ENCODE data around the gene HSPH1.

The HSPH1 gene

DNA sequence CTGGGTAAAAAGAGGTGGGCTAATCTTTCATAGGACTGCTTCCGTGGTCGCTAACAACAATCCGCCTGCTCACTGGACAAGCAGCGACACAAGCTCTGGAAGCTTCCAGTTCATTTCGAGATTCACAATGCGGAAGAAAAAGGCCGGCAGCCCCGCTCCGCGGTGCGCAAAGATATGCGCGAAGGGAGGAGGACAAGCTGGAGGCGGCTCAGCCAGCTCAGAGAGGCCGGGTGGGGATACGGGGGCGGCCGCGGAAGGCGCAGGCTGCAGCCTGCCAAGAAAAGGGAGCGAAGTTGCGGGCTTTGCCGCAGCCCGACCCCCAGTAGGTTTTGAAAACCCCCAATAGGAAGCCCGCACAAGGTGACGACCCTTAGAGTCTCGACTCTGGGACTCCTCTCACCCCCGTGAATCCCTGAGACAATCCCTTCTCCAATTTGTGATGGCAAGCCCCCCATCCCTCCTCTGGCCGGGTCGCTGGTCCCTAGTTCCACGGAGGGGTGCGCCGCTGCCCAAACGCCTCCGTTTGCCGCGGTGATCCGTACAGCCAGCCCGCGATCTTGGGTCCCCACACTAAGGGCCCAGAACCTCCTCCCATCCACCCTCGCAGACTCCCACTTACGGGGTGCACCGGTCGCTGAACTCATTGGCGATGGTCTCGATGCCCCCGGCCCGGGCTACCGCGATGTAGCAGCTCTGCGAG, 697 bp downstream of the HSPH1 start:
- H3K36me3 ChIP-seq (ENCODE audit: control insufficient read depth, insufficient read depth, low read length): peaks cover 20% of the 10 kb centered on the region
- H3K27ac ChIP-seq (ENCODE audit: low read depth, low read length, severe bottlenecking): peak overlapping the region; percentile 92
- 0% methylated on average over 39 to 47 of the region's 51 CpGs for WGBS, 2 experiments (ENCODE audit: insufficient coverage in 2 of 2)
- H3K9me3 ChIP-seq (ENCODE audit: control insufficient read depth, low read length): no peaks in the 10 kb centered on the region
- H3K4me1 ChIP-seq (ENCODE audit: control insufficient read depth, insufficient read depth, low read length, poor library complexity, severe bottlenecking): peaks cover 8% of the 10 kb centered on the region
- peak overlapping the region; percentile 98 for H3K4me3 ChIP-seq (ENCODE audit: extremely low read depth, insufficient read depth, low read length, poor library complexity, severe bottlenecking)

DNA sequence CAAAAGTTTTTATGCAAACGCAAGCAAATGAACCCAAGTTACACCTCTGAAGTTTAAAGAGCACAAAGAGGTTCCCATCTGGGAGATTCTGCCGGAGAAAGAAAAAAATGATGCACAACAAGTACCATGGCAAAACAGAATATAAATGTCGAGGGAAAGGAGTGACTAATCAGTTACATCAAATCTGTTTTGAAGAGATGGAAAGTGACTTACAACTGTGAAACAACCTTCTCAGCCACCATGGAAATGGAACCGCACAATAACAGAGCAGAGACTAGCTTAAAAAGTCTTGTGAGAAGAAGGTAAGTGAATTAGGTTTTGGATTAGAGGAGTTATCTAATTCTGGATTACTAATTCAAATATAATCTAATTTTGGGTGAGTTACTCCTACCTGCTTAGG, 2.4 kb downstream of the HSPH1 start:
- peak overlapping the region; percentile 98 for H3K4me3 ChIP-seq (ENCODE audit: extremely low read depth, insufficient read depth, low read length, poor library complexity, severe bottlenecking)
- H3K9me3 ChIP-seq (ENCODE audit: control insufficient read depth, low read length): no peaks in the 10 kb centered on the region
- WGBS, 2 experiments (ENCODE audit: insufficient coverage in 2 of 2): 86 to 88% methylated on average over 1 to 2 of the region's 4 CpGs
- H3K27ac ChIP-seq (ENCODE audit: low read depth, low read length, severe bottlenecking): no peak overlapping the region
- peaks cover 35% of the 10 kb centered on the region for H3K36me3 ChIP-seq (ENCODE audit: control insufficient read depth, insufficient read depth, low read length)
- peaks cover 8% of the 10 kb centered on the region for H3K4me1 ChIP-seq (ENCODE audit: control insufficient read depth, insufficient read depth, low read length, poor library complexity, severe bottlenecking)

DNA sequence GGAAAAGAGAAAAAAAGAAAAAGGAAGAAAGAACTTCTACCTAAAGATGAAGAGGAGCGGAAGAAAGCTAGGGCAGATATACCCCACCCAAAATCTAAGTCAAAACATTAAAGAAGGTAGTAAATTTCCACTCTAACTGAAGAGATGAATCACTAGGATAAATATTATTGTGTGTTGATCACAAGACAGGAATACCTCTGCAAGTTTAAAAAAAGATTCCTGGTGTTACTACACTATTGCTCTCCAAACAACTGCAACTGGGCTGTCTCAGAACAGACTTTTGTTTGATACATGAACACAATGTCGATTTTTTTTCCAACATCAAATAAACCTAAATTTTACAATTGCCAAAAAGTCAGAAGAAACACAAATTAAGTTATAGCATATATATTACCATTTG, 6.8 kb downstream of the HSPH1 start:
- no peaks in the 10 kb centered on the region for H3K9me3 ChIP-seq (ENCODE audit: control insufficient read depth, low read length)
- H3K4me1 ChIP-seq (ENCODE audit: control insufficient read depth, insufficient read depth, low read length, poor library complexity, severe bottlenecking): peaks cover 6% of the 10 kb centered on the region
- no peak overlapping the region for H3K4me3 ChIP-seq (ENCODE audit: extremely low read depth, insufficient read depth, low read length, poor library complexity, severe bottlenecking)
- H3K27ac ChIP-seq (ENCODE audit: low read depth, low read length, severe bottlenecking): no peak overlapping the region
- peaks cover 76% of the 10 kb centered on the region for H3K36me3 ChIP-seq (ENCODE audit: control insufficient read depth, insufficient read depth, low read length)
- no CpG with 5 or more reads among the region's 2 CpGs for WGBS, 2 experiments (ENCODE audit: insufficient coverage in 2 of 2)

DNA sequence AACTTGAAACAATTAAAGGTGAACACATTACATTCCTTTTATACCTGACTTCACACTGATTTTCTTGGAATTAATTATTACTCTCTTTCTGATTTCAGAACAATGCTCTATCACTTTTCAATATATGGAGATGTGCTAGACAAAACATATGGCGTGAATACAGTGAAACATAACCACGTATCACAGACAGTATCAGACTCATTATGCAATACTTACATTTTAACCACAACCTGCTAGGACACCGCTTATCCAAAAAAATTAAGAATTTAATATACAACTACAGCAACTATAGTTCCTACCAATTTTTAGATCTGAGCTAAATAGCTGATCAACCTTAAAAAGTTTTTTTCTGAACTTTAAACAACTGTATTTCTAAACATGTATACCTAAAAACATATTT, 9.9 kb downstream of the HSPH1 start:
- H3K9me3 ChIP-seq (ENCODE audit: control insufficient read depth, low read length): no peaks in the 10 kb centered on the region
- no peaks in the 10 kb centered on the region for H3K4me1 ChIP-seq (ENCODE audit: control insufficient read depth, insufficient read depth, low read length, poor library complexity, severe bottlenecking)
- no peak overlapping the region for H3K27ac ChIP-seq (ENCODE audit: low read depth, low read length, severe bottlenecking)
- no peak overlapping the region for H3K4me3 ChIP-seq (ENCODE audit: extremely low read depth, insufficient read depth, low read length, poor library complexity, severe bottlenecking)
- peaks cover 90% of the 10 kb centered on the region for H3K36me3 ChIP-seq (ENCODE audit: control insufficient read depth, insufficient read depth, low read length)
- 93% methylated on average over 2 to 3 of the region's 3 CpGs for WGBS, 2 experiments (ENCODE audit: insufficient coverage in 2 of 2)

DNA sequence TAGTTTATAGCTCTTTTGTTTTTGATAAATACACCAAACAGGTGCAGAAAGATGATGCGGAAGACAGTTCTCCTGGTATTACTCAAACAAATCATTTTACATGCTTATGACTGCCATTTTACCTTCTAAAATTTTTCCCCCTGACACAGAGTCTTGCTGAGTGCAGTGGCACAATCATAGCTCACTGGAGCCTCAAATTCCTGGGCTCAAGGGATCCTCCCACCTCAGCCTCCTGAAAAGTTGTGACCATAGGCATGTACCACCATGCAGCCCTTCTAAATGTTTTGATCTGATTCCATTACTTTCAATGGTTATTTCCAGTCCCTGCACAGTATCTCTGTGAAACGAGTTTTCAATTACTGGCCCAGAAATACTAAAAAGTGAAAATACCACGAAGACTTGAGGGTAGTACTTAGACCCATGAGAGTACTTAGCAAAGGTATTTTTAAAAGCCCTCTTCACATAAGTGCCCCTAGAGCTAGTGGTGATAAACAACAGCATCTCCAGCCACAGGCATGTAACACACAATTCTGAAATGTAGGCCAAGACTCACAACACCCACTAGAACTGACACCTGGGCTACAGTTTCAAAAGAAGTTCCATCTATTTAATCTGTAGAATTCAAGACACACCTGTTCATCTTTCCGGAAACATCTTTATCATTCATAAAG, 11.3 kb downstream of the HSPH1 start:
- Histone ChIP-seq H3K27ac (ENCODE audit: low read depth, low read length, severe bottlenecking) (no peak overlapping the region), H3K4me3 (ENCODE audit: extremely low read depth, insufficient read depth, low read length, poor library complexity, severe bottlenecking) (no peak overlapping the region), H3K9me3 (ENCODE audit: control insufficient read depth, low read length) (no peaks in the 10 kb centered on the region), H3K36me3 (ENCODE audit: control insufficient read depth, insufficient read depth, low read length) (peaks cover 91% of the 10 kb centered on the region), H3K4me1 (ENCODE audit: control insufficient read depth, insufficient read depth, low read length, poor library complexity, severe bottlenecking) (no peaks in the 10 kb centered on the region)
- WGBS, 2 experiments (ENCODE audit: insufficient coverage in 2 of 2): 88 to 100% methylated on average over 2 to 3 of the region's 4 CpGs

DNA sequence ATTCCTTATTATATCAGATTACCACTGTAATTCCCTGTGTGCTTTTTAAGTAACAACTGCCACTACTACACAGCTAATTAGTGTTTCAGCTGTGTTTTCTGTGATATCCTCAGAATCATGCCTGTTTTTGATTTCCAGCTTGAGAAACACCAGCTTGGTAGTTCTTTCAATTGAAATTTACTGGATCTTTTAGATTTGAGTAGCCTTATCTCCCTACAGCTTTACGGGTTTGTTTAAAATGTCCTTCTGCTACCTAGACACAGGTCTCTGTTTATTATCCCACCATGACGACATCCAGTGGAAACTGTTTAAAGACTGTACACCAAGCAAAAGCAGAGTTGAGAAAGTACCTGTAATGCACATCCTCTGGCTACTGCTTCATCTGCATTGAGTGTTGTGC, 12.1 kb downstream of the HSPH1 start:
- peaks cover 89% of the 10 kb centered on the region for H3K36me3 ChIP-seq (ENCODE audit: control insufficient read depth, insufficient read depth, low read length)
- WGBS, 2 experiments (ENCODE audit: insufficient coverage in 2 of 2): 90% methylated on average over 2 of the region's 2 CpGs; no CpG with 5 or more reads in 1 of the 2 experiments

DNA sequence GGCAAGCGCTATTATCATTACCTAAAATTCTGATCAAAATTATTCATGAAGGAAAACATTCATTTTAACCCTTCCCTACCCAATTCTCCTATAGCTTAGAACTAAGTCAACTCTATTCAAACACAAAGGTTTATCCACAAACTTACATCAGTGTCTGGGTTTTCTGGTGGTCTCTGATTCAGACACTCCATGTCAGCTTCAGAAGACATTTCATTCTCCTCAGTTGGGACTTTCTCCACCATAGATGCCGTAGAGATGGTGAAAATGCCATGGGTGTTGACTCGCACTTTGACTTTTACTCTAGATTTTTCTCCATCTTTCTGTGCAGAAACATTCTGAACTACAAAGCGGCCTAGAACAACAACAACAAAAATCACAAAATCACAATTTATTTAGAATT, 16.3 kb downstream of the HSPH1 start:
- Histone ChIP-seq H3K36me3 (ENCODE audit: control insufficient read depth, insufficient read depth, low read length) (peaks cover 81% of the 10 kb centered on the region), H3K4me3 (ENCODE audit: extremely low read depth, insufficient read depth, low read length, poor library complexity, severe bottlenecking) (no peak overlapping the region), H3K9me3 (ENCODE audit: control insufficient read depth, low read length) (no peaks in the 10 kb centered on the region), H3K4me1 (ENCODE audit: control insufficient read depth, insufficient read depth, low read length, poor library complexity, severe bottlenecking) (no peaks in the 10 kb centered on the region), H3K27ac (ENCODE audit: low read depth, low read length, severe bottlenecking) (no peak overlapping the region)
- 97 to 100% methylated on average over 1 to 2 of the region's 4 CpGs for WGBS, 2 experiments (ENCODE audit: insufficient coverage in 2 of 2)

More for the DNA sequence above, 12.1 kb downstream of the HSPH1 start:
- H3K4me1 ChIP-seq (ENCODE audit: control insufficient read depth, insufficient read depth, low read length, poor library complexity, severe bottlenecking): no peaks in the 10 kb centered on the region
- H3K27ac ChIP-seq (ENCODE audit: low read depth, low read length, severe bottlenecking): no peak overlapping the region
- no peaks in the 10 kb centered on the region for H3K9me3 ChIP-seq (ENCODE audit: control insufficient read depth, low read length)
- no peak overlapping the region for H3K4me3 ChIP-seq (ENCODE audit: extremely low read depth, insufficient read depth, low read length, poor library complexity, severe bottlenecking)

DNA sequence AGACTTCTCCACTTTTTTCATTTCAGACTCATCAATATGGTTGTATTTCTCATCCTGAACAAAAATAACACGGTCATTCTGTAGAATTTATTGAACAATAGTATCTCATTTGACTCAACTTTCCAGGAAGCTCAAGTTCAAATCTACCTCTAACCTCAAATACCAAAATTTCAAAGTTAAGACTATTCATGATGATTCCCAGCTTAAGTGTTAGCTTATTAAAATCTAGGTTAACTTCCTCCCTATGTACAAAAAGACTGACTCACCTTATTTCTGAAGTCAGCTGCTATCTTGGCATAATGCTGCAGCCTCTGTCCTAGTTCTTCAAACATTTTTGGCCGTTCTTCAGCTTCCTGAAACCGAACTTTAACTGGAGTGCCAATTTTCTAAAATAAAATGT, 23.2 kb downstream of the HSPH1 start:
- no peaks in the 10 kb centered on the region for H3K9me3 ChIP-seq (ENCODE audit: control insufficient read depth, low read length)
- no peak overlapping the region for H3K27ac ChIP-seq (ENCODE audit: low read depth, low read length, severe bottlenecking)
- no peak overlapping the region for H3K4me3 ChIP-seq (ENCODE audit: extremely low read depth, insufficient read depth, low read length, poor library complexity, severe bottlenecking)
- H3K4me1 ChIP-seq (ENCODE audit: control insufficient read depth, insufficient read depth, low read length, poor library complexity, severe bottlenecking): no peaks in the 10 kb centered on the region
- H3K36me3 ChIP-seq (ENCODE audit: control insufficient read depth, insufficient read depth, low read length): peaks cover 81% of the 10 kb centered on the region
- WGBS, 2 experiments (ENCODE audit: insufficient coverage in 2 of 2): 100% methylated on average over 1 of the region's 3 CpGs; no CpG with 5 or more reads in 1 of the 2 experiments

DNA sequence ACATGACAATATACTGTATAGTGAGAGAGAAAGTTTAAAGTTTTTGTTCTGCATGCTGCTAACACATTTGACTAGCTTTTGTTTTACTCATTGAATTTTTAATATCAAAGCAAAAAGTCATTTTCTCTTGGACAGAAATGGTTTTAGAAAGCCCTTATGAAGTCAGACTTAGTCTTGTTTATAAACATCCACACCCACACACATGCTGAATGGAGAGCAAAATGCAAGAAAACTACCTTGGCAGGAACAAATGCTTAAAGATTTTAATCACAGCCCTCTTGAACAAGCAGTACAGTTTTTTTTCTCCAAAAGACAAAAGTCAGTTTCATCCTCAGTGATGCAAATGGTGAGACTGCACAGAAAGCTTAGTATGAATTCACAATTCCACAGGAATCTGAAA, 25.0 kb downstream of the HSPH1 start:
- Histone ChIP-seq H3K27ac (ENCODE audit: low read depth, low read length, severe bottlenecking) (no peak overlapping the region), H3K36me3 (ENCODE audit: control insufficient read depth, insufficient read depth, low read length) (peaks cover 66% of the 10 kb centered on the region), H3K9me3 (ENCODE audit: control insufficient read depth, low read length) (no peaks in the 10 kb centered on the region), H3K4me3 (ENCODE audit: extremely low read depth, insufficient read depth, low read length, poor library complexity, severe bottlenecking) (no peak overlapping the region), H3K4me1 (ENCODE audit: control insufficient read depth, insufficient read depth, low read length, poor library complexity, severe bottlenecking) (no peaks in the 10 kb centered on the region)

DNA sequence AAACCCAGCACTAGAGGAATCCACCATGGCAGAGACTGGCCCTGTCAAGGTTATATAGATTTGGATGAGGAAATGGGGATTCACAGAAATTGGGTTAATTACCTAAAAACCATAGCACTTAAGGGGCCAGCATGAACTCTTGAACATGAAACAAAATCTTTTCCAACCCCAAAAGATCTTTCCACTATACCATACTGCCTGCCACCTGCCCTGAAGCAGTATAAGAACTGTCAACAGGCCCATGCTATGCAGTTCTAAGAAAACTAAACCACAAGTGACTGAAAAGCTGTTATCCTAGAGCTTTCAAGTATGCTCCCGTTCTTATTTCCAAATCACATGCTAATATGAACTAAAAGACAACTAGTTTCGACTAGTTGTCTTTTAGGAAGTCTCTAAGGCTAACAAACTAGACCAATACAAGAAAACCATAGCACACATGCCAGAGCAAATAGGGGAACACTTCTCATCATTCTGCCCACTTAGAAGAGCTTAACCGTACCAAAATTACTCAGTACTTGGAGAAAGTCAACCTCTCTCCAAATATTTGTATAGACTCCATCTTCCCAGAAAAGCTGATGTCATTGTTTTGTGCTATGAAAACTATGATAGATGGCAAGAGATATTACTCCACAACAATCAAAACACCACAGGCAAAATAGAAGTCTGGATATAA, 27.5 kb downstream of the HSPH1 start:
- Histone ChIP-seq H3K4me3 (ENCODE audit: extremely low read depth, insufficient read depth, low read length, poor library complexity, severe bottlenecking) (no peak overlapping the region), H3K36me3 (ENCODE audit: control insufficient read depth, insufficient read depth, low read length) (peaks cover 46% of the 10 kb centered on the region), H3K4me1 (ENCODE audit: control insufficient read depth, insufficient read depth, low read length, poor library complexity, severe bottlenecking) (no peaks in the 10 kb centered on the region), H3K27ac (ENCODE audit: low read depth, low read length, severe bottlenecking) (no peak overlapping the region), H3K9me3 (ENCODE audit: control insufficient read depth, low read length) (no peaks in the 10 kb centered on the region)
- 83 to 100% methylated on average over 1 to 2 of the region's 3 CpGs for WGBS, 2 experiments (ENCODE audit: insufficient coverage in 2 of 2)

DNA sequence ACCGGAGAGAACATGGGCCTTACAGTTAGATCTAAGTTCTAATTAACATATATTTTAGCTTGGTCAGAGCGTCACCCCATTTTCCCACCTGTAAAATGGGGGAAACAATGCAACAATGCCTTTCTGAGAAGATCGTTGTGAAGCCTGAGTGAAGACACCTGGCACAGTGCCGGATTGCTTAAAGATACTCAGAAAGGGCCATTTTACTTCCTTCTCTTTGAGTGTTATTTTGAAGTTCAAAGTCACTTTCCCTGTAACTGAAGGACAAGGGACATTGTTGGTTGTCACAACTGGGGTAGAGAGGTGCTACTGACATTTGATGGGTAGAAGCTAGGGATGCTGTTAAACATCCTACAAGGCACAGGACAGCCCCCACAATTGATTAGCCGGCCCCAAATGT, 28.1 kb downstream of the HSPH1 start:
- 90 to 92% methylated on average over 2 of the region's 5 CpGs for WGBS, 2 experiments (ENCODE audit: insufficient coverage in 2 of 2)

More for the DNA sequence above, 28.1 kb downstream of the HSPH1 start:
- Histone ChIP-seq H3K4me1 (ENCODE audit: control insufficient read depth, insufficient read depth, low read length, poor library complexity, severe bottlenecking) (no peaks in the 10 kb centered on the region), H3K36me3 (ENCODE audit: control insufficient read depth, insufficient read depth, low read length) (peaks cover 40% of the 10 kb centered on the region), H3K9me3 (ENCODE audit: control insufficient read depth, low read length) (no peaks in the 10 kb centered on the region), H3K4me3 (ENCODE audit: extremely low read depth, insufficient read depth, low read length, poor library complexity, severe bottlenecking) (no peak overlapping the region), H3K27ac (ENCODE audit: low read depth, low read length, severe bottlenecking) (no peak overlapping the region)
